Fibroblast of the aortic adventitia (primary cell): Measurements from ENCODE around the gene ATP9B. TPM values are rescaled to one million over a fixed set of nuclear protein-coding genes. Genes with fewer than 3 reads are reported as not detected.

Experiments
- DNase-seq: peaks from one replicate; pipeline ENCODE4 v3.0.0-alpha.2; 2010; ENCODE audit warnings: low read depth
- H3K4me3 ChIP-seq: 2 replicates; pipeline ENCODE4 v1.5.1; 2011; ENCODE audit warnings: low read depth, mild to moderate bottlenecking, control low read depth, low read length, moderate library complexity
- total RNA-seq: library from RNA; depleted of rRNA; stranded (reverse); fragments of >200 nt; gene quantifications from 2 replicates; pipeline ENCODE4 v1.2.3, GENCODE V29; 2012; ENCODE audit warnings: low replicate concordance
- TF ChIP-seq, protein P1 (sequence below): IDR thresholded peaks from 2 replicates; pipeline ENCODE4 v1.5.1; 2011; ENCODE audit warnings: mild to moderate bottlenecking, low read length, control low read depth, inconsistent platforms; ENCODE audit not compliant: insufficient read depth

ATP9B gene, protein sequence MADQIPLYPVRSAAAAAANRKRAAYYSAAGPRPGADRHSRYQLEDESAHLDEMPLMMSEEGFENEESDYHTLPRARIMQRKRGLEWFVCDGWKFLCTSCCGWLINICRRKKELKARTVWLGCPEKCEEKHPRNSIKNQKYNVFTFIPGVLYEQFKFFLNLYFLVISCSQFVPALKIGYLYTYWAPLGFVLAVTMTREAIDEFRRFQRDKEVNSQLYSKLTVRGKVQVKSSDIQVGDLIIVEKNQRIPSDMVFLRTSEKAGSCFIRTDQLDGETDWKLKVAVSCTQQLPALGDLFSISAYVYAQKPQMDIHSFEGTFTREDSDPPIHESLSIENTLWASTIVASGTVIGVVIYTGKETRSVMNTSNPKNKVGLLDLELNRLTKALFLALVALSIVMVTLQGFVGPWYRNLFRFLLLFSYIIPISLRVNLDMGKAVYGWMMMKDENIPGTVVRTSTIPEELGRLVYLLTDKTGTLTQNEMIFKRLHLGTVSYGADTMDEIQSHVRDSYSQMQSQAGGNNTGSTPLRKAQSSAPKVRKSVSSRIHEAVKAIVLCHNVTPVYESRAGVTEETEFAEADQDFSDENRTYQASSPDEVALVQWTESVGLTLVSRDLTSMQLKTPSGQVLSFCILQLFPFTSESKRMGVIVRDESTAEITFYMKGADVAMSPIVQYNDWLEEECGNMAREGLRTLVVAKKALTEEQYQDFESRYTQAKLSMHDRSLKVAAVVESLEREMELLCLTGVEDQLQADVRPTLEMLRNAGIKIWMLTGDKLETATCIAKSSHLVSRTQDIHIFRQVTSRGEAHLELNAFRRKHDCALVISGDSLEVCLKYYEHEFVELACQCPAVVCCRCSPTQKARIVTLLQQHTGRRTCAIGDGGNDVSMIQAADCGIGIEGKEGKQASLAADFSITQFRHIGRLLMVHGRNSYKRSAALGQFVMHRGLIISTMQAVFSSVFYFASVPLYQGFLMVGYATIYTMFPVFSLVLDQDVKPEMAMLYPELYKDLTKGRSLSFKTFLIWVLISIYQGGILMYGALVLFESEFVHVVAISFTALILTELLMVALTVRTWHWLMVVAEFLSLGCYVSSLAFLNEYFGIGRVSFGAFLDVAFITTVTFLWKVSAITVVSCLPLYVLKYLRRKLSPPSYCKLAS
- 22.0 and 30.8 TPM in 2 replicates for total RNA-seq

GRCh38 chr18:79068937-79069716 is at the start of gene ATP9B:
Gene ATP9B (plus strand): TSS chr18:79069394. CDS start chr18:79069411, 17 bp downstream.
- TF ChIP-seq, protein P1, sequence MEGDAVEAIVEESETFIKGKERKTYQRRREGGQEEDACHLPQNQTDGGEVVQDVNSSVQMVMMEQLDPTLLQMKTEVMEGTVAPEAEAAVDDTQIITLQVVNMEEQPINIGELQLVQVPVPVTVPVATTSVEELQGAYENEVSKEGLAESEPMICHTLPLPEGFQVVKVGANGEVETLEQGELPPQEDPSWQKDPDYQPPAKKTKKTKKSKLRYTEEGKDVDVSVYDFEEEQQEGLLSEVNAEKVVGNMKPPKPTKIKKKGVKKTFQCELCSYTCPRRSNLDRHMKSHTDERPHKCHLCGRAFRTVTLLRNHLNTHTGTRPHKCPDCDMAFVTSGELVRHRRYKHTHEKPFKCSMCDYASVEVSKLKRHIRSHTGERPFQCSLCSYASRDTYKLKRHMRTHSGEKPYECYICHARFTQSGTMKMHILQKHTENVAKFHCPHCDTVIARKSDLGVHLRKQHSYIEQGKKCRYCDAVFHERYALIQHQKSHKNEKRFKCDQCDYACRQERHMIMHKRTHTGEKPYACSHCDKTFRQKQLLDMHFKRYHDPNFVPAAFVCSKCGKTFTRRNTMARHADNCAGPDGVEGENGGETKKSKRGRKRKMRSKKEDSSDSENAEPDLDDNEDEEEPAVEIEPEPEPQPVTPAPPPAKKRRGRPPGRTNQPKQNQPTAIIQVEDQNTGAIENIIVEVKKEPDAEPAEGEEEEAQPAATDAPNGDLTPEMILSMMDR = no peak

DNA sequence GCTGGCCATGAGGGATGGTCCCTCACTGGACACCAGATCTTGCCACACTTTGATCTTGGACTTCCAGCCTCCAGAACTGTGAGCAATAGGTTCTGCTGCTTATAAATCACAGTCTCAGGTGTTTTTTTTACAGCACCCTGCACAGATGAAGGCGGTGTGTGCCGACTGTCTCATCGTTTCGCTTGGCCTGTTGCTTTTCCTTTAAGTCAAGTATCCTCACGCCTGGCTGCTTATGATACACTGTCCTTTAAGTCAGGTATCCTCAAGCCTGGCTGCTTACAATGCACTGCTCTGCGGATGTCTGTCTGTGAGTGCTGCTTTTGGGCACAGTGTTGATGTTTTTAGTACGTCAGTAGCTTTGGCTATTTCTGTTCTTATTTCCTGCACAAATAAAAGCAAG is 49.3 kb upstream of the ATP9B start:
- DNase-seq = no peak
- no peak overlapping the region for H3K4me3 ChIP-seq
- TF ChIP-seq, protein P1 = no peak

More at GRCh38 chr18:79068937-79069716, at the start of gene ATP9B:
- peak within 1 kb of the TSS; percentile 74 for H3K4me3 ChIP-seq
- peak; percentile 96 for DNase-seq

GRCh38 chr18:79022603-79023002 is 46.6 kb upstream of the ATP9B start:
- TF ChIP-seq, protein P1 = no peak
- DNase-seq = no peak
- no peak overlapping the region for H3K4me3 ChIP-seq

DNA sequence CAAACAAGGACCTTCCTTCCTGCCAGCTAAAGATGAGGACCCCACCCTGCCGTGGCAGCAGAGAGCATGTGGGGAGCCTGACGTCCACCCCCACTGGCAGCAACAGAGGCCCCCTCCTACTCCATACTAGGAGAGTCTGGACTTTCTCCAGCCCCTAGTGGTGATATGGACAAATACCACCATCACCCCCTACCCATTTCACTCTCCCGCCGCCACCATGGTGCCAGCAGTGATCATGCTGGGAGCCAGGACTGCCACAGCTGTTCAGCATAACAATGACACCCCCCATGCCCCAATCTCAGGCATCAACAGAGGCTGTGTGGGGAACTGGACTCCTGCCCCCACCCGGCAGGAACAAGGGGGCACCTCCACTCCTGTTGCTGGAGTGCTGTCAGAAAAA is 42.7 kb upstream of the ATP9B start:
- H3K4me3 ChIP-seq = no peak overlapping the region
- TF ChIP-seq, protein P1 = no peak
- no peak for DNase-seq

GRCh38 chr18:79030680-79031079 is 38.5 kb upstream of the ATP9B start:
- TF ChIP-seq, protein P1 = no peak
- H3K4me3 ChIP-seq = no peak overlapping the region
- no peak for DNase-seq

DNA sequence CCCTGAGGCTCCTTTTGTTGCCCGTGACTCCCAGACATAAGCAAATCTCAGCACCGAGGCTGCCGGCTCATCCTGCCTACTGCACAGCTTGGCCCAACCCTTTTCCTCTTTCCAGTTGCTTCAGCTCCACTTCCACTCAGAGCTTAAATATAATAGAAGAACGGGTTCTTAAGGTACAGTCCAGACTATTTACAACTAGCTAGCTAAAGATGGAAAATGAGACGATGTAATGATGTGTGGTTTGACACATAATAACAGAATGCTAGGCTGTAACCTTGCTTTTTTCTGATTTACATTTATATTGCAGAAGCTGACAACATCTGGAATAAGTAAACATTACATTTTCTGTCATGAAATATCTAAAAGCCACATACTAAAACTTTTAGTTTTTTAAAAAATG is 26.9 kb upstream of the ATP9B start:
- TF ChIP-seq, protein P1 = no peak
- H3K4me3 ChIP-seq = no peak overlapping the region
- no peak for DNase-seq
